Endothelial cell (in vitro differentiated cells): ENCODE measurements around the gene THYN1. TPM values are rescaled to one million over a fixed set of nuclear protein-coding genes. Genes with fewer than 3 reads are reported as not detected.

Experiments used
- DNase-seq: peaks from one replicate; pipeline ENCODE4 v3.0.0; 2021; ENCODE audit warnings: low spot score
- H3K27ac Mint-ChIP-seq: one replicate; pipeline ENCODE4 v1.8.0; 2021; ENCODE audit warnings: mixed read lengths, inconsistent platforms; ENCODE audit not compliant: unreplicated experiment
- H3K27me3 Mint-ChIP-seq: one replicate; pipeline ENCODE4 v1.8.0; 2021; ENCODE audit warnings: mild to moderate bottlenecking, moderate library complexity, mixed read lengths, inconsistent platforms; ENCODE audit not compliant: unreplicated experiment
- H3K36me3 Mint-ChIP-seq: one replicate; pipeline ENCODE4 v1.8.0; 2021; ENCODE audit warnings: mild to moderate bottlenecking, low read depth, mixed read lengths, inconsistent platforms; ENCODE audit not compliant: unreplicated experiment
- H3K4me1 Mint-ChIP-seq: one replicate; pipeline ENCODE4 v1.8.0; 2021; ENCODE audit warnings: mild to moderate bottlenecking, mixed read lengths, inconsistent platforms; ENCODE audit not compliant: unreplicated experiment
- H3K4me3 Mint-ChIP-seq: one replicate; pipeline ENCODE4 v1.8.0; 2021; ENCODE audit warnings: mild to moderate bottlenecking, mixed read lengths, inconsistent platforms; ENCODE audit not compliant: unreplicated experiment
- H3K9me3 Mint-ChIP-seq: one replicate; pipeline ENCODE4 v1.8.0; 2021; ENCODE audit warnings: mixed read lengths, inconsistent platforms; ENCODE audit not compliant: unreplicated experiment
- CTCF ChIP-seq: fragments of 200-600 bp; sonication (generic); IDR thresholded peaks from one replicate; pipeline ENCODE4 v1.5.0; 2021; ENCODE audit warnings: antibody characterized with exemption; ENCODE audit not compliant: unreplicated experiment
- total RNA-seq: library from RNA; stranded (reverse); fragmentation: NEBNext Ultra II Directional; extraction: Animal tissue kit (Norgen Biotek cat#: 25700); gene quantifications from one replicate; pipeline ENCODE4 v1.2.1, GENCODE V29; 2021; ENCODE audit not compliant: unreplicated experiment

Gene THYN1
- total RNA-seq, 1 donor from 2014 or later = 42.5 TPM

- peaks cover 5% of the 10 kb centered on the region for H3K27me3 Mint-ChIP-seq
- no peak overlapping the region for H3K27ac Mint-ChIP-seq
- H3K4me3 Mint-ChIP-seq = no peak overlapping the region
- peaks cover 11% of the 10 kb centered on the region for H3K4me1 Mint-ChIP-seq
- DNase-seq = no peak
- H3K36me3 Mint-ChIP-seq = peaks cover 37% of the 10 kb centered on the region
- no peaks in the 10 kb centered on the region for H3K9me3 Mint-ChIP-seq
- no peak for TF ChIP-seq CTCF
These were observed 4.2 kb downstream of the THYN1 start for GRCh38 chr11:134248910-134249480.

- Mint-ChIP-seq H3K36me3 (peaks cover 60% of the 10 kb centered on the region), H3K9me3 (no peaks in the 10 kb centered on the region), H3K4me3 (peak overlapping the region; percentile 56), H3K27me3 (peaks cover 2% of the 10 kb centered on the region), H3K4me1 (peaks cover 3% of the 10 kb centered on the region), H3K27ac (peak overlapping the region; percentile 37)
- no peak for DNase-seq
- no peak for TF ChIP-seq CTCF
These were observed 6.5 kb downstream of the THYN1 start for GRCh38 chr11:134246678-134247077.

DNA sequence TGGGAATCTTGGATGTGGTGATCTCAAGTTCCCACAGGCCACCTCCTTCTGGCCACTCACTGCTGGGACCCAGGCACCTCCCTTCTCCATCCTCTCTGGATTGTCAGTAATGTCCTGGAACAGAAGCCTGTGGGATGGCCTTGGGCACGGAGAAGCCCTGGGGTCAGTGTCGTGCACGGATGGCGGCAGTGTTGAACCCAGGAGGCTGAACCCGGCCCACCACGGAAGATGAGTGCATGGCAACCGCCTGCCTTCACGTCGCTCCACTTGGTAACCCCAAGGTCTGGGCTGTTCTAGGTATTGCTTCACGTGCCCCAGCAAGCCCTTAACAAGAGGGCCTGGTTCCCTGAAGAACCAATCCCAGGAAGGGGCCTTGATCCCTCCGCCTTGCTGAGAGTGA, 7.1 kb downstream of the THYN1 start:
- no peak overlapping the region for H3K27ac Mint-ChIP-seq
- no peak for TF ChIP-seq CTCF
- peak overlapping the region; percentile 56 for H3K4me3 Mint-ChIP-seq
- no peak for DNase-seq
- peaks cover 60% of the 10 kb centered on the region for H3K36me3 Mint-ChIP-seq
- H3K4me1 Mint-ChIP-seq = peaks cover 2% of the 10 kb centered on the region
- H3K9me3 Mint-ChIP-seq = no peaks in the 10 kb centered on the region
- peaks cover 2% of the 10 kb centered on the region for H3K27me3 Mint-ChIP-seq

GRCh38 chr11:134245434-134245833, 7.7 kb downstream of the THYN1 start:
- no peak overlapping the region for H3K27ac Mint-ChIP-seq
- H3K36me3 Mint-ChIP-seq = peaks cover 60% of the 10 kb centered on the region
- no peak for DNase-seq

More at GRCh38 chr11:134245434-134245833, 7.7 kb downstream of the THYN1 start:
- TF ChIP-seq CTCF = no peak
- Mint-ChIP-seq H3K27me3 (peaks cover 2% of the 10 kb centered on the region), H3K4me1 (peaks cover 2% of the 10 kb centered on the region), H3K4me3 (no peak overlapping the region), H3K9me3 (no peaks in the 10 kb centered on the region)
